HepG2 (cell line): Measurements from ENCODE around the gene UBE2H. TPM values are rescaled to one million over a fixed set of nuclear protein-coding genes. Genes with fewer than 3 reads are reported as not detected.

Experiments
- ATAC-seq: fragments of 200-7000 bp; cut with Tn5 transposase; 3 replicates; pipeline ENCODE4 v1.9.1; 2020; ENCODE audit warnings: mild to moderate bottlenecking, moderate library complexity
- BruUV-seq: library from RNA; stranded (reverse); fragments of 400-500 nt; replicated peaks from 2 replicates; lab custom pipeline; 2021; lab: Mats Ljungman, UMichigan
- CTCF ChIA-PET: fragments of 300-600 bp; formaldehyde crosslinking; extraction: SDS; loops from one replicate; lab custom pipeline; 2021; ENCODE audit warnings: low total read pairs, inconsistent platforms, low intra/inter-chr PET ratio; lab: Yijun Ruan, JAX
- POLR2A ChIA-PET: fragments of 350-600 bp; sonication (Branson Sonifier 250); formaldehyde crosslinking; loops from one replicate; lab custom pipeline; 2020; ENCODE audit warnings: antibody characterized with exemption, inconsistent platforms; lab: Yijun Ruan, JAX
- DNase-seq: peaks from one replicate; pipeline ENCODE4 v3.0.0-alpha.2; 2015; ENCODE audit warnings: low spot score
- FAIRE-seq: peaks from 3 replicates; lab custom pipeline; 2011; peaks lifted over from hg19 to GRCh38; lab: Jason Lieb, UNC
- H2AFZ ChIP-seq: one replicate; pipeline ENCODE4 v1.6.1; 2011; ENCODE audit warnings: low read length, inconsistent platforms
- H3K27ac ChIP-seq: fragments of 300-600 bp; 3 replicates; pipeline ENCODE4 v1.8.0; 2011; ENCODE audit warnings: mixed run types, mild to moderate bottlenecking, mixed read lengths, low read length, inconsistent platforms; ENCODE audit not compliant: insufficient read depth; ENCODE audit errors: extremely low read length
- H3K27me3 ChIP-seq, 2 experiments: fragments of 200-600 bp in 1 of 2; 2 replicates in 1 of 2; 3 replicates in 1 of 2; pipeline versions ENCODE4 v1.6.0 to v1.8.0; 2011; ENCODE audit warnings: low read length in 2 of 2, mild to moderate bottlenecking in 2 of 2, moderate library complexity in 2 of 2, inconsistent platforms in 1 of 2; ENCODE audit not compliant: insufficient read depth in 2 of 2, control insufficient read depth in 1 of 2
- H3K36me3 ChIP-seq, 2 experiments: fragments of 200-600 bp in 1 of 2; replicated peaks in 1 of 2; 2 replicates in 1 of 2; 3 replicates in 1 of 2; pipeline versions ENCODE4 v1.5.1 to v1.8.0; 2011; ENCODE audit warnings: low read length in 2 of 2, inconsistent platforms in 1 of 2; ENCODE audit not compliant: insufficient read depth in 2 of 2, control insufficient read depth in 1 of 2
- H3K4me1 ChIP-seq: 2 replicates; pipeline ENCODE4 v1.5.1; 2012; ENCODE audit warnings: low read length, inconsistent platforms; ENCODE audit not compliant: insufficient read depth
- H3K4me2 ChIP-seq: 2 replicates; pipeline ENCODE4 v1.6.0; 2011; ENCODE audit warnings: low read depth, low read length, inconsistent platforms
- H3K4me3 ChIP-seq, 3 experiments: fragments of 200-600 bp in 1 of 3; sonication (generic), shearing (Covaris generic) in 1 of 3; replicated peaks in 1 of 3; 2 replicates each; pipeline ENCODE4 v1.5.1; 2011 to 2016; ENCODE audit warnings: low read length in 3 of 3, inconsistent platforms in 2 of 3, low read depth in 2 of 3, mild to moderate bottlenecking in 2 of 3, control low read depth in 1 of 3, mixed read lengths in 1 of 3; ENCODE audit not compliant: insufficient read depth in 1 of 3
- H3K79me2 ChIP-seq: one replicate; pipeline ENCODE4 v1.6.1; 2011; ENCODE audit warnings: low read length, inconsistent platforms; ENCODE audit not compliant: insufficient read depth
- H3K9ac ChIP-seq: 2 replicates; pipeline ENCODE4 v1.6.0; 2011; ENCODE audit warnings: mild to moderate bottlenecking, low read depth, low read length, inconsistent platforms; ENCODE audit not compliant: insufficient read depth
- H3K9me3 ChIP-seq: 2 replicates; pipeline ENCODE4 v1.5.1; 2012; ENCODE audit warnings: mild to moderate bottlenecking, low read length
- H4K20me1 ChIP-seq: 2 replicates; pipeline ENCODE4 v1.6.0; 2011; ENCODE audit warnings: inconsistent platforms, mild to moderate bottlenecking, low read length, moderate library complexity; ENCODE audit not compliant: insufficient read depth
- HMG20A ChIP-seq: IDR thresholded peaks from 2 replicates; pipeline ENCODE4 v1.6.1; 2016; ENCODE audit warnings: borderline replicate concordance
- KLF16 ChIP-seq, 2 experiments: sonication (generic) in 1 of 2; formaldehyde crosslinking in 1 of 2; IDR thresholded peaks; 2 replicates each; pipeline versions ENCODE4 v1.6.1 to v1.8.0; 2016 to 2023; ENCODE audit warnings: missing genetic modification reagents in 2 of 2, missing compliant biosample characterization in 1 of 2
- MED13 ChIP-seq: sonication (generic); formaldehyde crosslinking; IDR thresholded peaks from 2 replicates; pipeline ENCODE4 v1.5.0; 2020; ENCODE audit warnings: missing genetic modification reagents
- NR2C2 ChIP-seq: sonication (generic); formaldehyde crosslinking; IDR thresholded peaks from 2 replicates; pipeline ENCODE4 v1.4.0; 2020; ENCODE audit warnings: missing genetic modification reagents, mild to moderate bottlenecking, moderate library complexity, borderline replicate concordance
- SRSF9 ChIP-seq: fragments of 200-400 bp; formaldehyde crosslinking; IDR thresholded peaks from 2 replicates; pipeline ENCODE4 v1.6.1; 2018; ENCODE audit warnings: borderline replicate concordance, mild to moderate bottlenecking, low read depth, low read length; ENCODE audit not compliant: insufficient read depth, poor library complexity, severe bottlenecking
- TAF1 ChIP-seq: sonication (generic); formaldehyde crosslinking; IDR thresholded peaks from 2 replicates; pipeline ENCODE4 v1.4.0; 2020; ENCODE audit warnings: missing genetic modification reagents
- ZNF251 ChIP-seq: sonication (generic); formaldehyde crosslinking; IDR thresholded peaks from 2 replicates; pipeline ENCODE4 v1.9.0; 2021; ENCODE audit warnings: mild to moderate bottlenecking, missing genetic modification reagents
- ZNF253 ChIP-seq: sonication (generic); formaldehyde crosslinking; IDR thresholded peaks from 2 replicates; pipeline ENCODE4 v1.8.0; 2022; ENCODE audit warnings: mild to moderate bottlenecking, missing genetic modification reagents, borderline replicate concordance
- ZNF512B ChIP-seq: sonication (generic); formaldehyde crosslinking; IDR thresholded peaks from 2 replicates; pipeline ENCODE4 v1.5.1; 2020; ENCODE audit warnings: missing genetic modification reagents, mild to moderate bottlenecking, borderline replicate concordance
- WGBS: methylation state at CpG from one replicate; pipeline ENCODE4 v1.1.6; 2017; ENCODE audit warnings: low lambda C conversion rate; 5-methylcytosine and 5-hydroxymethylcytosine counted together
- in situ Hi-C: cut with HindIII; loops from 2 replicates; pipeline ENCODE4 v1.10.0; 2017; ENCODE audit warnings: low pct_unique_long_range_greater_than_20kb; ENCODE audit not compliant: extremely low pct_ligation_motif_present
- intact Hi-C: fragments of 100-400 bp; cut with micrococcal nuclease; formaldehyde crosslinking; loops from one replicate; pipeline ENCODE4 v1.10.0; 2022; ENCODE audit not compliant: unreplicated experiment
- polyA plus RNA-seq, 8 experiments: library from polyadenylated mRNA; depleted of rRNA in 3 of 8; stranded (reverse) in 7 of 8; unstranded in 1 of 8; fragments of >200 nt; fragmentation: Illumina TruSeq in 4 of 8; extraction: Trizol in 4 of 8; gene quantifications; 2 replicates each; pipeline versions ENCODE4 v1.2.1 to v1.2.3, GENCODE V29; 2011 to 2016; ENCODE audit warnings: low read depth in 4 of 8, missing spikeins in 1 of 8, mixed read lengths in 1 of 8; ENCODE audit not compliant: insufficient read depth in 1 of 8
- total RNA-seq, 5 experiments: library from RNA; depleted of rRNA; stranded (reverse); fragments of >200 nt; fragmentation: Illumina TruSeq; extraction: Trizol; gene quantifications; 2 replicates each; pipeline ENCODE4 v1.2.3, GENCODE V29; 2016; ENCODE audit warnings: low read depth in 1 of 5

Gene UBE2H
- total and polyA plus RNA-seq, 2 of the 13 experiments (the other 11 are each of a cell fraction or from before 2014, with no cell fraction given) = 15.5 to 40.1 TPM

- TF ChIP-seq KLF16 (CRISPR knock-in tag; IDR thresholded peaks at IDR 0.05) (no peak), ZNF251 (CRISPR knock-in tag) (no peak), MED13 (CRISPR knock-in tag) (no peak)
These were observed 12.4 kb downstream of the UBE2H start (continued) for GRCh38 chr7:129940329-129940728.

- no peaks in the 10 kb centered on the region for H3K27me3 ChIP-seq
- no peak for DNase-seq
- WGBS = 96% methylated on average over 4 of the region's 4 CpGs
- no peak overlapping the region for H3K9ac ChIP-seq
- CTCF ChIA-PET = no interaction called here
- H4K20me1 ChIP-seq = peaks cover 41% of the 10 kb centered on the region
- peaks cover 18% of the 10 kb centered on the region for H3K4me1 ChIP-seq
- peaks cover 41% of the 10 kb centered on the region for H3K79me2 ChIP-seq
- no peak overlapping the region for H3K27ac ChIP-seq
- no peaks in the 10 kb centered on the region for H3K9me3 ChIP-seq
- no peak overlapping the region for H2AFZ ChIP-seq
- POLR2A ChIA-PET = no interaction called here
- no TSS peak for BruUV-seq
- no peak for ATAC-seq
- in situ Hi-C loops = no loop called here
- TF ChIP-seq HMG20A (CRISPR knock-in tag) (no peak), SRSF9 (no peak), NR2C2 (CRISPR knock-in tag) (no peak), ZNF253 (CRISPR knock-in tag) (no peak), TAF1 (CRISPR knock-in tag) (no peak), ZNF512B (CRISPR knock-in tag) (no peak)
- TF ChIP-seq, all 625 proteins: peak for 0
- Histone ChIP-seq H3K4me3 (no peak overlapping the region), H3K4me2 (no peak overlapping the region), H3K36me3 (peaks cover 0 to 5% of the 10 kb centered on the region in 2 experiments; a peak in 3 of 5 replicates)
- no peak for FAIRE-seq
- intact Hi-C loops = no loop called here
These were observed 12.9 kb downstream of the UBE2H start for GRCh38 chr7:129939881-129940280.
